ENCODE data around the gene CRYBA4.

CRYBA4 gene

DNA sequence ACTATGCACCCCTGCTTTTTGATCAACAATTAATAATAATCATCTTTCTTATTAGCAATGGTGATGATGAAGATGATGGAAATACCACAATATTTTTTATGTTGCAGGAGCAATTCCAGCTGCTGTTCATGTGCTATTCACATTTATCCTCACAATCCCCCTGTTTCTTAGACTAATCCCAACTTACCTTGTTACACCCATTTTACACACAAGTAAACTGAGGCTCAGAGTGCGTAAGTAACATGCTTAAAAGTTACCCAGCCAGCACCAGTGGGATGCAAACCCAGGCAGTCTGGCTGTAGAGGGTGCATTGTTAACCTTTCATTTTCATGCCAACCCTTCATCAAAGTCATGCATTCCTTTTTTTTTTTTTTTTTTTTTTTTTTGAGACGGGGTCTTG is 1.6 kb upstream of the CRYBA4 start:
- TF ChIP-seq, protein P1, sequence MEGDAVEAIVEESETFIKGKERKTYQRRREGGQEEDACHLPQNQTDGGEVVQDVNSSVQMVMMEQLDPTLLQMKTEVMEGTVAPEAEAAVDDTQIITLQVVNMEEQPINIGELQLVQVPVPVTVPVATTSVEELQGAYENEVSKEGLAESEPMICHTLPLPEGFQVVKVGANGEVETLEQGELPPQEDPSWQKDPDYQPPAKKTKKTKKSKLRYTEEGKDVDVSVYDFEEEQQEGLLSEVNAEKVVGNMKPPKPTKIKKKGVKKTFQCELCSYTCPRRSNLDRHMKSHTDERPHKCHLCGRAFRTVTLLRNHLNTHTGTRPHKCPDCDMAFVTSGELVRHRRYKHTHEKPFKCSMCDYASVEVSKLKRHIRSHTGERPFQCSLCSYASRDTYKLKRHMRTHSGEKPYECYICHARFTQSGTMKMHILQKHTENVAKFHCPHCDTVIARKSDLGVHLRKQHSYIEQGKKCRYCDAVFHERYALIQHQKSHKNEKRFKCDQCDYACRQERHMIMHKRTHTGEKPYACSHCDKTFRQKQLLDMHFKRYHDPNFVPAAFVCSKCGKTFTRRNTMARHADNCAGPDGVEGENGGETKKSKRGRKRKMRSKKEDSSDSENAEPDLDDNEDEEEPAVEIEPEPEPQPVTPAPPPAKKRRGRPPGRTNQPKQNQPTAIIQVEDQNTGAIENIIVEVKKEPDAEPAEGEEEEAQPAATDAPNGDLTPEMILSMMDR (IDR thresholded peaks at IDR 0.05; ENCODE audit: insufficient read depth, missing control alignments): no peak
- no peak for FAIRE-seq

DNA sequence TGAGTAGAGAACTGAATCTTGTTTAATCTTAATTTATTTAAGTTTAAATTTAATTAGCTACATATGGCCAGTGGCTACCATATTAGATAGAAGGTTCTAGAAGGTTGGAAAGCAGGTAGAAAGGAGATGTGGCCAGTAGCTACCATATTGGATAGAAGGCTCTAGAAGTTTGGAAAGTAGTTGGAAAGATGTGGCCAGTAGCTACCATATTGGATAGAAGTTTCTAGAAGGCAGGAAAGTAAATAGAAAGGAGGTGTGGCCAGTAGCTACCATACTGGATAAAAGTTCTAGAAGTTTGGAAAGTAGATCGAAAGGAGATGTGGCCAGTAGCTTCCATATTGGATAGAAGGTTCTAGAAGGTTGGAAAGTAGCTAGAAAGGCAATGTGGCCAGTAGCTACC is 2.2 kb downstream of the CRYBA4 start:
- DNase-seq (ENCODE audit: insufficient read length, low spot score): no peak
- no peak for FAIRE-seq
- TF ChIP-seq, protein P1 (IDR thresholded peaks at IDR 0.05; ENCODE audit: insufficient read depth, missing control alignments): no peak

More for the DNA sequence above, 1.6 kb upstream of the CRYBA4 start:
- no peak for DNase-seq (ENCODE audit: insufficient read length, low spot score)

DNA sequence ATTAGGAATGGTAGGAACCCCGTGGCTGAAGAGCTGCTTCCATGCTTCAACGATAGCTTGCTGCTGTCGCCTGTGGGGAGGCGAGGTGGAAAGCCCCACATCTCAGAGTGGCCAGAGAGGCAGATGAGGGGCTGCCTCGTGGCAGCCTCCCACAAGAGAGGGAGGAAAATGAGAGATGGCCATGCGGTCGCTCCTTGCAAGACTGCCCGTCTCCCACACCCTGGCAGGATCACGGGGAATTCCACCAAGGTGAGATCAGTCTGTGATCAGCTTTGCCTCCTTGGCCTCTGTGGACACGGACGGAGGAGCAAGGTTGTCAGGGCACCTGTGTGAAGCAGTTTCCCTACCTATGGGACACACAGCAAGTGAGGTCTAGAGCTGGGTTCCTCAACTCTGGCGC is 3.0 kb downstream of the CRYBA4 start:
- FAIRE-seq: no peak
- no peak for DNase-seq (ENCODE audit: insufficient read length, low spot score)
- TF ChIP-seq, protein P1 (IDR thresholded peaks at IDR 0.05; ENCODE audit: insufficient read depth, missing control alignments): no peak

DNA sequence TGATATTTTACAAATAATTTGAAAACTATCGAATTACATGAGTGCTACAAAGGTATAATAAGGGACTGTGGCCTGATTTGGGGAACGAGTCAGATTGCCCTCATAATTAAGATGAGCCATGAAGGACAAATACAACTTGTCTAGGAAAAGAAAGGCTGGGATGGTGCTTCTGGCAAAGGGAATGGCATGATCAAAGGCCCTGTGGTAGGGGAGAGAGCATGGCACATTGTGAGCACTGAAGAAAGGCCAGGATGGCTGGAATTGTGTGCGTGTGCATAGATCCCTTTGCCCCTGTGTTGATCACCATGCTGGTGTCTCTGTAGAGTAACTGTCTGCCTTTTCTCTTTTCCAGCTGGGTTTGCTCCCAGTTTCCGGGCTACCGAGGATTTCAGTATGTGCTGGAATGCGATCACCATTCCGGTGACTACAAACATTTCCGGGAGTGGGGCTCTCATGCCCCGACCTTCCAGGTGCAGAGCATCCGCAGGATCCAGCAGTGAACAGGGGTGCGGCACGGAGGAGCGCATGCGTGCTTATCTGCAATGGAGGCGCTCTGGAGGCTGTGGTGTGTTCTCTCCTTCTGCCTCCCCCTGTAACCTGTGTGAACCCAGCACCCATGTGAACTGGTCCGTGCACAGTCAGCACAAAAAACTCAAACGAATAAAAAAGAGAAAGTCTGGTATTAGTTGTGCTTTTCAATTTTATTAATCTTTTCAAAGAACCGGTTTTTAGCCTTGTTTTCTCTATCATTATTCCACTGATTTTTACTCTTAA is 8.4 kb downstream of the CRYBA4 start:
- TF ChIP-seq, protein P1 (IDR thresholded peaks at IDR 0.05; ENCODE audit: insufficient read depth, missing control alignments): no peak
- FAIRE-seq: no peak
- no peak for DNase-seq (ENCODE audit: insufficient read length, low spot score)

DNA sequence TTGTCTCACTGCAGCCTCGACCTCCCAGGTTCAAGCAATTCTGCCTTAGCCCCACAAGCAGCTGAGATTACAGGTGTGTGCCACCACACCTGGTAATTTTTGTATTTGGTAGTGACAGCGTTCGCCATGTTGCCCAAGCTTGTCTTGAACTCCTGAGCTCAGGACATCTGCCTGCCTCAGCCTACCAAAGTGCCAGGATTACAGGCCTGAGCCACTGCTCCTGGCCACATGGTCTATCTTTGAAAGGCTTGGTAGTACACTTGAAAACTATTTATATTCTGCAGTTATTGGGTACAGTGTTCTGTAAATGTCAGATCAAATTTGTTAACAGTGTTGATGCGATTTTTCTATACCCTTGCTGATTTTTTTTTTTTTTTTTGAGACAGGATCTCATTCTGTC is 9.5 kb downstream of the CRYBA4 start:
- no peak for FAIRE-seq

DNA sequence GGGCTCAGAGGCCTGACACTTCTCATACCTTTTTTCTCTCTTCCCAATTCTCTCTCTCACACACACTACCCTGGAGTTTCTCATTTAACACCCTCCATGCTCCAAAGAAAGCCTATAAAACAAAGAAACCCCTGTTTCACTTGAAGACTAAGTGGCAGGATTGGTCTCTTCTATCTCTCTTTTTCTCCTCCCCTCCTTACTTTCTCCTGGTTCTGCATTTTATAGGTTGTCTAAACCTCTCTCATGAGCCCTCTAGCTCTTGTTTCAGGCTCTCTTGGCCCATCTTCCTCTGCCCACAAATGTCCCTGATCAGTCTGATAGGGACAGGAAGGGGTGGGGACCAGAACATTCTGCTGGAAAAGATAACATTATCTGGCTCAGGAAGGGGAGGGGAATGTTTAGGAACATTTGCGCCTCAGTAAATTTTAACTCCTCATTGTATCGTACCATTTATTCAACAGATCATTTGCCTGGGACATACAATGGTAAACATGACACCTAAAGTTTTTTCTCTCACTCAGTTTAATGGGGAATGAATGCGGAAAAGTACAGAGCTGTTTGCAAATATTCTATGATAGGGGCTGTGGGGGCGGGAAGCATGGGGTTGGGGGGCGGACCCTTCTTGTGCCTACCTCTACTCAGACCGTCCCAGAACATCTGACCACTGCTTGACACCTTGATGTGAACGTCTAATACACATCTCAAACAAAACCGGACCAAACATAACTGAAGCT is 10.8 kb downstream of the CRYBA4 start:
- DNase-seq (ENCODE audit: insufficient read length, low spot score) (no peak), FAIRE-seq (no peak)
- TF ChIP-seq, protein P1 (IDR thresholded peaks at IDR 0.05; ENCODE audit: insufficient read depth, missing control alignments): no peak

More for the DNA sequence above, 9.5 kb downstream of the CRYBA4 start:
- no peak for DNase-seq (ENCODE audit: insufficient read length, low spot score)
- TF ChIP-seq, protein P1 (IDR thresholded peaks at IDR 0.05; ENCODE audit: insufficient read depth, missing control alignments): no peak

DNA sequence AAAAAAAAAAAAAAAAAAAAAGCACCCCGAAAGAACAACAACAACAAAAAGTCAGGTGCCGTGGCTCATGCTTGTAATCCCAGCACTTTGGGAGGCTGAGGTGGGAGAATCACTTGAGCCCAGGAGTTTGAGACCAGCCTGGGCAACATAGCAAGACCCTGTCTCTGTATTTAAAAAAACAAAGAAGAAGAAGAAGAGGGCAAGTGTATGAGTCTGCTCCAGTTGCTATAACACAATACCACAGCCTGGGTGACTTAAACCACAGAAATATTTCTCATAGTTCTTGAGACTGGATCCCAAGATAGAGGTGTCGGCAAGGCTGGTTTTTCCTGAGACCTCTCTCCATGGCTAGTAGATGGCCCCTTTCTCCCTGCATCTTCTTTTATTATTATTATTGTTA is 12.4 kb downstream of the CRYBA4 start:
- FAIRE-seq (no peak), DNase-seq (ENCODE audit: insufficient read length, low spot score) (no peak)
- TF ChIP-seq, protein P1 (IDR thresholded peaks at IDR 0.05; ENCODE audit: insufficient read depth, missing control alignments): no peak

Data from D721Med (cell line).